Stimulated activated CD8-positive, alpha-beta memory T cell treated with anti-CD3 and anti-CD28 coated beads, Interleukin-12 subunit alpha, Interleukin-12 subunit beta, amount 100 ng/mL, for 24 hours (primary cell): ENCODE measurements around the gene C19orf85.
"Not testable (repeated sequence)": the region's sequence is repeated elsewhere in the genome, so short reads cannot be mapped to it uniquely, and the experiment has no call there.

ENCODE experiments used
- DNase-seq: peaks from one replicate; pipeline ENCODE4 v3.0.0-alpha.2; 2020; ENCODE audit errors: extremely low read depth

Gene C19orf85

GRCh38 chr19:55459551-55459949 lies 5.0 kb downstream of the C19orf85 start:
- no peak for DNase-seq

GRCh38 chr19:55457683-55458457 lies 6.7 kb downstream of the C19orf85 start:
- no peak for DNase-seq

- no peak for DNase-seq
These were observed 8.2 kb downstream of the C19orf85 start for GRCh38 chr19:55456347-55456746.

- DNase-seq, result no peak
These were observed 8.8 kb downstream of the C19orf85 start for GRCh38 chr19:55455576-55456235.

GRCh38 chr19:55454787-55455243 lies 9.7 kb downstream of the C19orf85 start:
- DNase-seq, result no peak

- DNase-seq, result no peak
These were observed 10.9 kb downstream of the C19orf85 start for GRCh38 chr19:55453511-55454260.

GRCh38 chr19:55452749-55453346 lies 11.7 kb downstream of the C19orf85 start:
- no peak for DNase-seq

GRCh38 chr19:55451965-55452748 lies 12.4 kb downstream of the C19orf85 start:
- DNase-seq, result no peak

- DNase-seq, result no peak
These were observed 13.2 kb downstream of the C19orf85 start for GRCh38 chr19:55451163-55451964.

GRCh38 chr19:55449469-55449868 lies 15.1 kb downstream of the C19orf85 start:
- no peak for DNase-seq

GRCh38 chr19:55448175-55448490 lies 16.4 kb downstream of the C19orf85 start:
- DNase-seq, result not testable (repeated sequence)

GRCh38 chr19:55447421-55448174 lies 17.0 kb downstream of the C19orf85 start:
- DNase-seq, result no peak

GRCh38 chr19:55446060-55446459 lies 18.5 kb downstream of the C19orf85 start:
- DNase-seq, result no peak

GRCh38 chr19:55444646-55445045 lies 19.9 kb downstream of the C19orf85 start:
- DNase-seq, result no peak

- DNase-seq, result no peak
These were observed 20.6 kb downstream of the C19orf85 start for GRCh38 chr19:55443824-55444480.

- DNase-seq, result no peak
These were observed 21.3 kb downstream of the C19orf85 start, which contains the start of gene SHISA7 for GRCh38 chr19:55443045-55443823. SHISA7 (minus strand) TSS chr19:55443300; CDS start chr19:55442863, 437 bp downstream.

GRCh38 chr19:55442372-55442961 lies 22.1 kb downstream of the C19orf85 start:
- DNase-seq, result no peak
